CD8-positive, alpha-beta memory T cell (primary cell): ENCODE results near the gene CACNA2D2. TPM values are rescaled to one million over a fixed set of nuclear protein-coding genes. Genes with fewer than 3 reads are reported as not detected.

Experiments
- CTCF ChIA-PET: fragments of 350-600 bp; sonication (Branson Sonifier 250); formaldehyde crosslinking; loops from one replicate; lab custom pipeline; 2021; ENCODE audit warnings: antibody characterized with exemption; lab: Charles Lee
- POLR2A ChIA-PET: fragments of 350-600 bp; sonication (Branson Sonifier 250); formaldehyde crosslinking; loops from one replicate; lab custom pipeline; 2021; ENCODE audit warnings: antibody characterized with exemption; lab: Charles Lee
- DNase-seq, 5 donors: peaks; one replicate each; pipeline versions ENCODE4 v3.0.0 to v3.0.0-alpha.2; 2020 to 2022; ENCODE audit warnings: mixed read lengths in 1 of 5
- H3K27ac ChIP-seq: one replicate; pipeline ENCODE4 v1.7.0; 2013; ENCODE audit warnings: low read depth, mild to moderate bottlenecking, low read length, moderate library complexity
- H3K27me3 ChIP-seq: 2 replicates; pipeline ENCODE4 v1.7.0; 2013; ENCODE audit warnings: low read length, mild to moderate bottlenecking; ENCODE audit not compliant: insufficient read depth, poor library complexity, severe bottlenecking
- H3K36me3 ChIP-seq: 2 replicates; pipeline ENCODE4 v1.7.0; 2013; ENCODE audit warnings: mild to moderate bottlenecking, low read length, moderate library complexity; ENCODE audit not compliant: insufficient read depth
- H3K4me1 ChIP-seq: 2 replicates; pipeline ENCODE4 v1.7.0; 2013; ENCODE audit warnings: mild to moderate bottlenecking, low read length, moderate library complexity; ENCODE audit not compliant: insufficient read depth
- H3K4me3 ChIP-seq: 2 replicates; pipeline ENCODE4 v1.7.0; 2013; ENCODE audit warnings: mild to moderate bottlenecking, low read length
- H3K9me3 ChIP-seq: 2 replicates; pipeline ENCODE4 v1.7.0; 2013; ENCODE audit warnings: mild to moderate bottlenecking, low read length
- H3K27ac Mint-ChIP-seq, 8 donors: one replicate each; pipeline ENCODE4 v1.8.0; 2020 to 2021; ENCODE audit warnings: mixed read lengths in 8 of 8, mild to moderate bottlenecking in 6 of 8, inconsistent platforms in 3 of 8, moderate library complexity in 3 of 8
- H3K27me3 Mint-ChIP-seq, 2 donors: one replicate each; pipeline ENCODE4 v1.8.0; 2020 to 2021; ENCODE audit warnings: mixed read lengths in 2 of 2, mild to moderate bottlenecking in 1 of 2, moderate library complexity in 1 of 2
- H3K36me3 Mint-ChIP-seq, 3 donors: one replicate each; pipeline ENCODE4 v1.8.0; 2020 to 2021; ENCODE audit warnings: mixed read lengths in 3 of 3, inconsistent platforms in 1 of 3, mild to moderate bottlenecking in 1 of 3
- H3K4me1 Mint-ChIP-seq, 3 donors: one replicate each; pipeline ENCODE4 v1.8.0; 2020 to 2021; ENCODE audit warnings: mixed read lengths in 3 of 3, inconsistent platforms in 1 of 3, mild to moderate bottlenecking in 1 of 3
- H3K4me3 Mint-ChIP-seq, 7 donors: one replicate each; pipeline ENCODE4 v1.8.0; 2020 to 2021; ENCODE audit warnings: mixed read lengths in 7 of 7, mild to moderate bottlenecking in 6 of 7, moderate library complexity in 4 of 7, inconsistent platforms in 2 of 7
- H3K9me3 Mint-ChIP-seq, 5 donors: one replicate each; pipeline ENCODE4 v1.8.0; 2020 to 2022; ENCODE audit warnings: mixed read lengths in 5 of 5, mild to moderate bottlenecking in 3 of 5, moderate library complexity in 2 of 5, inconsistent platforms in 1 of 5
- polyA plus RNA-seq: library from polyadenylated mRNA; unstranded; fragments of 300-500 nt; fragmentation: Illumina TruSeq; gene quantifications from one replicate; pipeline ENCODE4 v1.2.3, GENCODE V29; 2021
- total RNA-seq, 2 experiments: library from RNA; stranded (reverse); gene quantifications; one replicate each; pipeline ENCODE4 v1.2.3, GENCODE V29; 2021

The CACNA2D2 gene
- total and polyA plus RNA-seq, 3 experiments from 2014 or later: 0.73 to 2.6 (median 1.1) TPM

DNA sequence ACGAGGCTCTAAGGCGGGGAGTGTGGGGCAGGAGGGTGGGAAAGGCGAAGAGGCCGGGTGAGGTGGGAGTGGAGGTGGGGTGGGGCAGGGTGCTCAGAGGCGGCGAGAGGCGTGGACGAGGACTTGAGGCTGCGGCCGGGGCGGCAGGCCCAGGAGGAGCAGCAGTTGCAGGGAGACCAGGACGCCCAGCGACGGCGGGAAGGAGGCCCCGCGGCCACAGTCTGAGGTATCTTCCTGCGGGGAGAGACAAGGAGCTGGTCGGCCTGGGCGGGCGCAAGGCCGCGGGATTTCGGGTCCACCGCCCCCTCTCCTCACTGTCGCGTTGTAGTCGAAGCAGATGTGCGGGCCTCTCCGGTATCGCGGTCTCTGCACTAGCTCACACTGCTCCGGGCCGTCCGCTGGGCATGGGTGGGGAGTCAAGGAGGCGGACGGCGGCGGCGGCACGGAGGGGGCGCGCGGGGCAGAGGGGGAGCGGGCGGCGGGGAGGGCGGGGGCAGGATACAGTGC is 138.8 kb downstream of the CACNA2D2 start:
- H3K4me3 ChIP-seq: no peak overlapping the region
- H3K4me1 ChIP-seq: peaks cover 31% of the 10 kb centered on the region
- H3K4me1 Mint-ChIP-seq: peaks cover 20 to 53% (median 22%) of the 10 kb centered on the region in 3 donors
- H3K27me3 Mint-ChIP-seq: peaks cover 0 to 2% of the 10 kb centered on the region in 2 donors
- no peak overlapping the region for H3K27ac ChIP-seq
- ChIA-PET CTCF (interaction anchor here (1.0 to 1.8 kb wide), 5 partner anchors 8 to 205 kb away, joined by 3 to 5 read pairs (median 5); partner anchors contain the start of genes CYB561D2, HEMK1 and NPRL2), POLR2A (interaction anchor here (0.6 to 1.6 kb wide), 11 partner anchors 12 to 777 kb away, joined by 3 to 8 read pairs (median 4); partner anchors contain the start of genes CYB561D2, HYAL3, NAA80 and NPRL2)
- no peak for DNase-seq
- H3K9me3 Mint-ChIP-seq: no peaks in the 10 kb centered on the region
- H3K9me3 ChIP-seq: no peaks in the 10 kb centered on the region
- H3K27ac Mint-ChIP-seq: peak overlapping the region in 2 of 8 donors; percentile 66 to 89
- no peaks in the 10 kb centered on the region for H3K27me3 ChIP-seq
- no peaks in the 10 kb centered on the region for H3K36me3 ChIP-seq
- peaks cover 0 to 6% (median 0%) of the 10 kb centered on the region in 3 donors for H3K36me3 Mint-ChIP-seq
- H3K4me3 Mint-ChIP-seq: peak overlapping the region; percentile 80 to 96 (median 88)

DNA sequence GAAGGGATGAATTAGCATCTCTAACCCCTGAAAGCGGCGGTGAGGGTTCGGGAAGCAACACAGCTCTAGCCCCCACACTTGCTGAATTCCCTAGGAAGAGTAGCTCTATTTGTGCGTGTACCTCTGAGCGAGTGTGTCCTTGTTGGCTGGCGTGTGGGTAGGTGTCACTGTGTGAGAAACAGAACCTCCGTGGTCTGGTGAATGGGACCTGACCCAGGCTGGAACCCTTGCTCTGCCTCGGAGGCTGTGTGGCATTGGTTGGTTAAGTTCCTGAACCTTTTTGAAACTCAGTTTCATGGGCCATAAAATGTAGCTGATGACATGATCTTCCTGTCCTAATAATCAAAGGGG is 143.7 kb downstream of the CACNA2D2 start:
- Mint-ChIP-seq H3K27me3 (peaks cover 0 to 2% of the 10 kb centered on the region in 2 donors), H3K27ac (peak overlapping the region; percentile 81 to 99 (median 96)), H3K9me3 (no peaks in the 10 kb centered on the region), H3K4me3 (peak overlapping the region; percentile 94 to 99 (median 96)), H3K36me3 (peaks cover 0 to 37% (median 0%) of the 10 kb centered on the region in 3 donors), H3K4me1 (peaks cover 36 to 61% (median 38%) of the 10 kb centered on the region in 3 donors)
- peak overlapping the region; percentile 95 for H3K4me3 ChIP-seq
- ChIA-PET CTCF (interaction anchor here (0.6 to 1.9 kb wide), 2 partner anchors 9 to 11 kb away, joined by 3 to 9 read pairs; partner anchors contain the start of genes CYB561D2 and NPRL2), POLR2A (interaction anchor here (1.1 to 1.6 kb wide), 3 partner anchors 9 to 209 kb away, joined by 3 to 13 read pairs (median 3); partner anchors contain the start of genes CYB561D2, HEMK1, NPRL2 and RASSF1)
- no peak for DNase-seq
- no peaks in the 10 kb centered on the region for H3K36me3 ChIP-seq
- peaks cover 44% of the 10 kb centered on the region for H3K4me1 ChIP-seq
- no peaks in the 10 kb centered on the region for H3K9me3 ChIP-seq
- H3K27ac ChIP-seq: no peak overlapping the region
- no peaks in the 10 kb centered on the region for H3K27me3 ChIP-seq

- no peaks in the 10 kb centered on the region for H3K9me3 ChIP-seq
- ChIA-PET POLR2A (interaction anchor here (1.2 to 1.6 kb wide), 2 partner anchors 8 to 210 kb away, joined by 3 to 13 read pairs; partner anchors contain the start of genes CYB561D2, HEMK1 and NPRL2), CTCF (interaction anchor here (0.6 kb wide), 1 partner anchor 11 kb away, joined by 3 read pairs; no protein-coding TSS in a partner anchor)
- Mint-ChIP-seq H3K36me3 (peaks cover 0 to 43% (median 0%) of the 10 kb centered on the region in 3 donors), H3K4me3 (peak within 1 kb of the TSS; percentile 94 to 99 (median 96)), H3K4me1 (peaks cover 36 to 63% (median 40%) of the 10 kb centered on the region in 3 donors), H3K27ac (peak within 1 kb of the TSS; percentile 81 to 99 (median 96)), H3K9me3 (no peaks in the 10 kb centered on the region), H3K27me3 (peaks cover 0 to 2% of the 10 kb centered on the region in 2 donors)
- peak; percentile 91 to 98 (median 94) for DNase-seq
- H3K4me3 ChIP-seq: peak within 1 kb of the TSS; percentile 95
- H3K36me3 ChIP-seq: no peaks in the 10 kb centered on the region
- H3K27ac ChIP-seq: peak within 1 kb of the TSS; percentile 76
- H3K27me3 ChIP-seq: no peaks in the 10 kb centered on the region
- H3K4me1 ChIP-seq: peaks cover 38% of the 10 kb centered on the region
These were observed 144.3 kb downstream of the CACNA2D2 start, which contains the start of gene TMEM115 for GRCh38 chr3:50358911-50359759. Gene TMEM115, minus strand, starts transcription at chr3:50359521. Its CDS starts 458 bp downstream, at chr3:50359063.

GRCh38 chr3:50358355-50358910 is 145.0 kb downstream of the CACNA2D2 start:
- POLR2A ChIA-PET: interaction anchor here (1.2 kb wide), 1 partner anchor 211 kb away, joined by 3 read pairs; the partner anchor contains the start of gene HEMK1

DNA sequence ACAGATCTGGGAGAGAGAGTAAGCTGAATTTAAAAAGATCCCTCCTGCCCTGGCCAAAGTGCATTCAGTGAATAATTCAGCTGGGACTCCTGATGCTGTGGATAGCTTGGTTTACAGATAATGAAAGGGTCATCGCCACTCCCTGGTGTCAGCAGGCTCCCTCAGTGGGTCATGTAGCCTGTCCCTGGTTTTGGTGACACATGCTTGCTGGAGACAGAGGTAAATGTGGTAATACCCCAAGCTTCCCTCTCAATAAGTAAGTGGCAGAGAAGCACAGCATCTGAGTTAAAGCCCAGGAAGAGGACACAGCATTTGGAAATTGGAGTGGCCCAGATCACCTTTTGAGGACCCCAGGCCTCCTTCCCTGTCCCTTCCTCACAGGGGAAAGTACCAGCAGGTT is 146.0 kb downstream of the CACNA2D2 start:
- Mint-ChIP-seq H3K27ac (peak overlapping the region; percentile 50 to 94 (median 79)), H3K4me1 (peaks cover 36 to 61% (median 41%) of the 10 kb centered on the region in 3 donors), H3K4me3 (peak overlapping the region; percentile 81 to 99 (median 94)), H3K36me3 (peaks cover 0 to 57% (median 0%) of the 10 kb centered on the region in 3 donors), H3K27me3 (peaks cover 0 to 2% of the 10 kb centered on the region in 2 donors), H3K9me3 (no peaks in the 10 kb centered on the region)
- Histone ChIP-seq H3K9me3 (no peaks in the 10 kb centered on the region), H3K27ac (peak overlapping the region; percentile 25), H3K4me3 (peak overlapping the region; percentile 95), H3K36me3 (no peaks in the 10 kb centered on the region), H3K4me1 (peaks cover 37% of the 10 kb centered on the region), H3K27me3 (no peaks in the 10 kb centered on the region)
- CTCF ChIA-PET: interaction anchor here (0.8 to 1.9 kb wide), 7 partner anchors 10 to 185 kb away, joined by 3 to 11 read pairs (median 5); partner anchors contain the start of gene RASSF1
- no peak for DNase-seq
- POLR2A ChIA-PET: interaction anchor here (0.5 to 1.2 kb wide), 2 partner anchors 13 to 20 kb away, joined by 3 to 4 read pairs; no protein-coding TSS in a partner anchor

More at GRCh38 chr3:50358355-50358910, 145.0 kb downstream of the CACNA2D2 start:
- Mint-ChIP-seq H3K9me3 (no peaks in the 10 kb centered on the region), H3K27me3 (peaks cover 0 to 2% of the 10 kb centered on the region in 2 donors), H3K27ac (peak overlapping the region; percentile 63 to 95 (median 87)), H3K36me3 (peaks cover 0 to 48% (median 0%) of the 10 kb centered on the region in 3 donors), H3K4me3 (peak overlapping the region; percentile 81 to 99 (median 94)), H3K4me1 (peaks cover 36 to 60% (median 40%) of the 10 kb centered on the region in 3 donors)
- Histone ChIP-seq H3K4me1 (peaks cover 37% of the 10 kb centered on the region), H3K36me3 (no peaks in the 10 kb centered on the region), H3K9me3 (no peaks in the 10 kb centered on the region), H3K27me3 (no peaks in the 10 kb centered on the region), H3K4me3 (peak overlapping the region; percentile 95), H3K27ac (peak overlapping the region; percentile 76)
- CTCF ChIA-PET: no interaction called here
- no peak for DNase-seq

- Histone ChIP-seq H3K27me3 (no peaks in the 10 kb centered on the region), H3K27ac (no peak overlapping the region), H3K9me3 (no peaks in the 10 kb centered on the region), H3K4me1 (peaks cover 42% of the 10 kb centered on the region), H3K36me3 (no peaks in the 10 kb centered on the region), H3K4me3 (no peak overlapping the region)
- H3K9me3 Mint-ChIP-seq: no peaks in the 10 kb centered on the region
- POLR2A ChIA-PET: interaction anchor here (1.2 kb wide), 1 partner anchor 19 kb away, joined by 4 read pairs; no protein-coding TSS in a partner anchor
- peaks cover 0 to 57% (median 0%) of the 10 kb centered on the region in 3 donors for H3K36me3 Mint-ChIP-seq
- H3K4me1 Mint-ChIP-seq: peaks cover 40 to 66% (median 43%) of the 10 kb centered on the region in 3 donors
- peak overlapping the region in 7 of 8 donors; percentile 34 to 87 (median 74) for H3K27ac Mint-ChIP-seq
- H3K27me3 Mint-ChIP-seq: peaks cover 0 to 2% of the 10 kb centered on the region in 2 donors
- CTCF ChIA-PET: interaction anchor here (0.8 to 1.9 kb wide), 7 partner anchors 9 to 186 kb away, joined by 3 to 11 read pairs (median 5); partner anchors contain the start of gene RASSF1
- DNase-seq: no peak
- peak overlapping the region; percentile 78 to 98 (median 94) for H3K4me3 Mint-ChIP-seq
These were observed 146.9 kb downstream of the CACNA2D2 start for GRCh38 chr3:50356553-50356952.
